Tibial nerve (tissue), 3 donors: Measurements from ENCODE around the gene LRFN5.

Experiments used
- POLR2A ChIP-seq, 2 donors: fragments of 450-650 bp; IDR thresholded peaks; one replicate each; pipeline ENCODE4 v1.6.1; 2017; ENCODE audit warnings: antibody characterized with exemption in 2 of 2, mild to moderate bottlenecking in 2 of 2, moderate library complexity in 2 of 2
- TF ChIP-seq, protein P1 (sequence below), 5 experiments: fragments of 200-600 bp in 3 of 5; fragments of 450-650 bp in 2 of 5; sonication (generic) in 3 of 5; IDR thresholded peaks; one replicate each; pipeline ENCODE4 v1.5.1; 2016 to 2019; ENCODE audit warnings: antibody characterized with exemption in 5 of 5, mild to moderate bottlenecking in 3 of 5, moderate library complexity in 2 of 5

GRCh38 chr14:41606282-41606531 is 469 bp upstream of the LRFN5 start:
- TF ChIP-seq, protein P1, sequence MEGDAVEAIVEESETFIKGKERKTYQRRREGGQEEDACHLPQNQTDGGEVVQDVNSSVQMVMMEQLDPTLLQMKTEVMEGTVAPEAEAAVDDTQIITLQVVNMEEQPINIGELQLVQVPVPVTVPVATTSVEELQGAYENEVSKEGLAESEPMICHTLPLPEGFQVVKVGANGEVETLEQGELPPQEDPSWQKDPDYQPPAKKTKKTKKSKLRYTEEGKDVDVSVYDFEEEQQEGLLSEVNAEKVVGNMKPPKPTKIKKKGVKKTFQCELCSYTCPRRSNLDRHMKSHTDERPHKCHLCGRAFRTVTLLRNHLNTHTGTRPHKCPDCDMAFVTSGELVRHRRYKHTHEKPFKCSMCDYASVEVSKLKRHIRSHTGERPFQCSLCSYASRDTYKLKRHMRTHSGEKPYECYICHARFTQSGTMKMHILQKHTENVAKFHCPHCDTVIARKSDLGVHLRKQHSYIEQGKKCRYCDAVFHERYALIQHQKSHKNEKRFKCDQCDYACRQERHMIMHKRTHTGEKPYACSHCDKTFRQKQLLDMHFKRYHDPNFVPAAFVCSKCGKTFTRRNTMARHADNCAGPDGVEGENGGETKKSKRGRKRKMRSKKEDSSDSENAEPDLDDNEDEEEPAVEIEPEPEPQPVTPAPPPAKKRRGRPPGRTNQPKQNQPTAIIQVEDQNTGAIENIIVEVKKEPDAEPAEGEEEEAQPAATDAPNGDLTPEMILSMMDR (IDR thresholded peaks at IDR 0.05) = no peak
- no peak for TF ChIP-seq POLR2A (IDR thresholded peaks at IDR 0.05)
